Muscle layer of duodenum (tissue), 2 donors: ENCODE measurements around the gene TTLL1.

Source experiments
- H3K27ac ChIP-seq: one replicate; pipeline ENCODE4 v1.7.0; 2013; ENCODE audit warnings: mild to moderate bottlenecking, low read length
- H3K27me3 ChIP-seq: one replicate; pipeline ENCODE4 v1.7.0; 2013; ENCODE audit warnings: low read depth, mild to moderate bottlenecking, control low read depth, low read length
- H3K36me3 ChIP-seq, 2 donors: one replicate each; pipeline ENCODE4 v1.7.0; 2013; ENCODE audit warnings: low read length in 2 of 2, control low read depth in 1 of 2, mild to moderate bottlenecking in 1 of 2; ENCODE audit not compliant: insufficient read depth in 2 of 2, control insufficient read depth in 1 of 2
- H3K4me1 ChIP-seq, 2 donors: one replicate each; pipeline ENCODE4 v1.7.0; 2013; ENCODE audit warnings: low read length in 2 of 2, mild to moderate bottlenecking in 2 of 2, control low read depth in 1 of 2, moderate library complexity in 1 of 2; ENCODE audit not compliant: insufficient read depth in 2 of 2, control insufficient read depth in 1 of 2
- H3K4me3 ChIP-seq, 2 donors: one replicate each; pipeline ENCODE4 v1.7.0; 2013; ENCODE audit warnings: low read length in 2 of 2, low read depth in 1 of 2, mild to moderate bottlenecking in 1 of 2
- H3K9me3 ChIP-seq, 2 donors: one replicate each; pipeline ENCODE4 v1.7.0; 2013; ENCODE audit warnings: low read length in 2 of 2, control low read depth in 1 of 2, mild to moderate bottlenecking in 1 of 2; ENCODE audit not compliant: control insufficient read depth in 1 of 2
- donor health status: healthy.

Gene TTLL1

GRCh38 chr22:43057641-43058040 is 31.6 kb downstream of the TTLL1 start:
- Histone ChIP-seq H3K27ac (no peak overlapping the region), H3K27me3 (no peaks in the 10 kb centered on the region), H3K36me3 (peaks cover 0 to 21% of the 10 kb centered on the region in 2 donors), H3K9me3 (no peaks in the 10 kb centered on the region), H3K4me3 (no peak overlapping the region), H3K4me1 (no peaks in the 10 kb centered on the region)

GRCh38 chr22:43053176-43053575 is 36.0 kb downstream of the TTLL1 start:
- no peaks in the 10 kb centered on the region for H3K27me3 ChIP-seq
- H3K36me3 ChIP-seq: peaks cover 0 to 9% of the 10 kb centered on the region in 2 donors
- no peak overlapping the region for H3K27ac ChIP-seq
- no peaks in the 10 kb centered on the region for H3K9me3 ChIP-seq
- no peaks in the 10 kb centered on the region for H3K4me1 ChIP-seq
- no peak overlapping the region for H3K4me3 ChIP-seq

GRCh38 chr22:43050995-43051394 is 38.2 kb downstream of the TTLL1 start:
- Histone ChIP-seq H3K27ac (no peak overlapping the region), H3K4me1 (no peaks in the 10 kb centered on the region), H3K9me3 (no peaks in the 10 kb centered on the region), H3K27me3 (no peaks in the 10 kb centered on the region), H3K36me3 (peaks cover 0 to 9% of the 10 kb centered on the region in 2 donors), H3K4me3 (no peak overlapping the region)

GRCh38 chr22:43047605-43048004 is 41.6 kb downstream of the TTLL1 start:
- no peaks in the 10 kb centered on the region for H3K9me3 ChIP-seq
- H3K4me1 ChIP-seq: no peaks in the 10 kb centered on the region
- peaks cover 0 to 9% of the 10 kb centered on the region in 2 donors for H3K36me3 ChIP-seq
- H3K27me3 ChIP-seq: no peaks in the 10 kb centered on the region
- no peak overlapping the region for H3K27ac ChIP-seq
- no peak overlapping the region for H3K4me3 ChIP-seq

- Histone ChIP-seq H3K4me3 (no peak overlapping the region), H3K27ac (no peak overlapping the region), H3K27me3 (no peaks in the 10 kb centered on the region), H3K9me3 (no peaks in the 10 kb centered on the region), H3K36me3 (no peaks in the 10 kb centered on the region), H3K4me1 (no peaks in the 10 kb centered on the region)
These were observed 44.9 kb downstream of the TTLL1 start for GRCh38 chr22:43044290-43044712.

GRCh38 chr22:43042101-43042780 is 47.0 kb downstream of the TTLL1 start:
- H3K36me3 ChIP-seq: no peaks in the 10 kb centered on the region
- no peaks in the 10 kb centered on the region for H3K9me3 ChIP-seq
- no peak overlapping the region for H3K4me3 ChIP-seq
- H3K27ac ChIP-seq: no peak overlapping the region
- no peaks in the 10 kb centered on the region for H3K27me3 ChIP-seq
- H3K4me1 ChIP-seq: no peaks in the 10 kb centered on the region

- H3K27me3 ChIP-seq: no peaks in the 10 kb centered on the region
- H3K9me3 ChIP-seq: no peaks in the 10 kb centered on the region
- no peaks in the 10 kb centered on the region for H3K4me1 ChIP-seq
- no peaks in the 10 kb centered on the region for H3K36me3 ChIP-seq
- no peak overlapping the region for H3K27ac ChIP-seq
- H3K4me3 ChIP-seq: no peak overlapping the region
These were observed 49.4 kb downstream of the TTLL1 start for GRCh38 chr22:43039800-43040199.

- no peak overlapping the region for H3K27ac ChIP-seq
- no peaks in the 10 kb centered on the region for H3K9me3 ChIP-seq
- H3K4me1 ChIP-seq: no peaks in the 10 kb centered on the region
- no peaks in the 10 kb centered on the region for H3K27me3 ChIP-seq
- no peak overlapping the region for H3K4me3 ChIP-seq
- H3K36me3 ChIP-seq: no peaks in the 10 kb centered on the region
These were observed 50.9 kb downstream of the TTLL1 start for GRCh38 chr22:43038325-43038724.

- H3K27ac ChIP-seq: no peak overlapping the region
- H3K36me3 ChIP-seq: no peaks in the 10 kb centered on the region
- H3K27me3 ChIP-seq: no peaks in the 10 kb centered on the region
- H3K9me3 ChIP-seq: no peaks in the 10 kb centered on the region
- H3K4me1 ChIP-seq: no peaks in the 10 kb centered on the region
- no peak overlapping the region for H3K4me3 ChIP-seq
These were observed 52.8 kb downstream of the TTLL1 start for GRCh38 chr22:43036282-43036829.

- Histone ChIP-seq H3K27ac (no peak overlapping the region), H3K4me1 (no peaks in the 10 kb centered on the region), H3K4me3 (no peak overlapping the region), H3K27me3 (no peaks in the 10 kb centered on the region), H3K36me3 (no peaks in the 10 kb centered on the region), H3K9me3 (no peaks in the 10 kb centered on the region)
These were observed 53.9 kb downstream of the TTLL1 start for GRCh38 chr22:43035250-43035649.

- Histone ChIP-seq H3K36me3 (no peaks in the 10 kb centered on the region), H3K27ac (no peak overlapping the region), H3K27me3 (no peaks in the 10 kb centered on the region), H3K9me3 (no peaks in the 10 kb centered on the region), H3K4me1 (no peaks in the 10 kb centered on the region), H3K4me3 (no peak overlapping the region)
These were observed 57.6 kb downstream of the TTLL1 start for GRCh38 chr22:43031617-43032016.

GRCh38 chr22:43018615-43019014 is 70.6 kb downstream of the TTLL1 start:
- no peaks in the 10 kb centered on the region for H3K36me3 ChIP-seq
- H3K27me3 ChIP-seq: no peaks in the 10 kb centered on the region
- H3K27ac ChIP-seq: no peak overlapping the region
- no peak overlapping the region for H3K4me3 ChIP-seq
- no peaks in the 10 kb centered on the region for H3K9me3 ChIP-seq
- H3K4me1 ChIP-seq: peaks cover 6 to 10% of the 10 kb centered on the region in 2 donors
